HG03378 (cell line): Measurements from ENCODE around the gene GJD3.
A peak's percentile ranks its signal among the peaks of the same experiment; 100 is the strongest.

Experiments used
- ATAC-seq: cut with Tn5 transposase; IDR thresholded peaks from one replicate; pipeline ENCODE4 v1.9.1; 2021; ENCODE audit warnings: mild to moderate bottlenecking, moderate library complexity; ENCODE audit not compliant: unreplicated experiment

The GJD3 gene

DNA sequence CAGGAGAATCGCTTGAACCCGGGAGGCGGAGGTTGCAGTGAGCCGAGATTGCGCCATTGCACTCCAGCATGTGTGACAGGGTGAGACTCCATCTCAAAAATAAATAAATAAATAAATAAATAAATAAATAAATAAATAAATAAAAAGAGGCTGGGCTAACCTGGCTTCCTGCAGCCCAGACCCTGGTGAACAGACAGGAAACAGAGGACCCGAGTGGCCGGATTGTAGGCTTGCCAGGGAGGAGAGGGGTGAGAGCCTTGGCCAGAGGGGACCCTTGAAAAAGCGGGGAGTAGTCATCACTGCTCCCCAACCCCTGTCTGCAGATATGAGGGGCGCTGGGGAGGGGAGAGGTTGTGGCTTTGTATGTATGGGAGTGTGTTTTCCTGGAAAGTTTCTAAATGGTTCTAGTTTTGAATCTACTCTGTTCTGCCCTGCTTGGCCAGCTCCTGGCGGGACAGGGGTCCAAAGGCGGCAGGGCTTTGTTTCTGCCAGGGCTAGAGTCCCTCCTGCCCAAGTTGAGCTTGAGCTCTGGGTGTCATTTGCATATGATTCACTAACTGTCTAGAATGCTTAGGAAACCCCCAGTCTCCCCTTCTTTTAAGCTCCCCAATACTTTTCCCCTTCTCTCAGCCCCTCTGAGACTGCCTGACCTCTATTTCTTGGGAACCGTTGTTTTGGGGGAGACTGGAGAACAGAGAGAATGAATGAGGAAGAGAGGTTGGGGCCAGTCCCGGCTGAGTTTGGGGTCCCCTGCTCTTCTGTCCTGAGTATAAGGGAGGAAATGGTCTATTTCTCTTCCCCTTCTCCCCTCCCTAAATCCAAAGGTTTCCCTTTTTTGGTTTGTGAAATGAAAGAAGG, 39.2 kb downstream of the GJD3 start:
- ATAC-seq: no peak

DNA sequence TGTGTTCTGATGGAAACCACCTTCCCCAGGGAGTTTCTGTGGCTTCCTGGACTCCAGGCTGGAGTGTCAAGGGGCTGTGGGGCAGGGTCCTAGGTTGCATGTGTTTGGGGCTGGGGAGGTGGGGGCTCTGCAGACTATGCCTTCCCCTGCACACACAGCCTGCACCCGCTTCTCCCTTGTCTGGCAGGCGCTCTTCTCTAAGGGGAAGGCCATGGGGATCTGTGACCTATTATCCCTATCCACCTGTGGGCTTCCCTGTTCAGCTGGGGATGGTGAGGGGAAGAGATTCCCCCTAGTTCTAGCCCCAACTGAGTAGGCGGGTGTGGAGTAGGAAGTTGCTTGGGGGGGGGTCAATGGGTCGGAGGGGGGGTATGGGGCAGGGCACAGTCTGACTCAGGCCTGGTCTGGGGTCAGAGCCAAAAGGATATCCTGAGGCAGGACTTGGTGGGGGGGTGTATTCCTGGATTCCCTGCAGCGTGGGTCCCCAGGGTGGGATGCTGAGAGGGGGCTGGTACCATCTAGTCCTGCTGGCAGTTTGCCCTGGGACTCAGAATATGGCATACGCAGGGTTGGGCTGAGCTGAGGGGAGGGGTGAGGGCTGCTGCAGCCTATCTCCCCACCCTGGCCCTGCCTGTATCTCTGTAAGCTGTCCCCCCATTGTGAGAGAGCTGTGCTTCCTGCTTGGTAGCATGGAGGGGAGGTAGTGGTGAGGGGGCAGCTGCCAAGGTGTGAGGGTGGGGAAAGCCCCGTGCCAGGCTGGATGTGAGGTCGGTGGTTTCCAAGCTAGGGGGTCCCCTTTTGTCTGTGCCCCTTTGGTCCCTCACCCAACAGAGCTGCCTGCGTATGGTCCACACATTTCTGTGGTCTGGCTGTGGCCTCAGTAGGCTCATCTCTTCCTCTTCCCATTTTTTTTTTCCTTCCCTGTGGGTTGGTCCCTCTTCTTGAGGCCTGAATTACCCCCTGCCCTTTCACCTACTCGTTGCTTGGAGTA, 40.9 kb downstream of the GJD3 start:
- ATAC-seq: no peak

DNA sequence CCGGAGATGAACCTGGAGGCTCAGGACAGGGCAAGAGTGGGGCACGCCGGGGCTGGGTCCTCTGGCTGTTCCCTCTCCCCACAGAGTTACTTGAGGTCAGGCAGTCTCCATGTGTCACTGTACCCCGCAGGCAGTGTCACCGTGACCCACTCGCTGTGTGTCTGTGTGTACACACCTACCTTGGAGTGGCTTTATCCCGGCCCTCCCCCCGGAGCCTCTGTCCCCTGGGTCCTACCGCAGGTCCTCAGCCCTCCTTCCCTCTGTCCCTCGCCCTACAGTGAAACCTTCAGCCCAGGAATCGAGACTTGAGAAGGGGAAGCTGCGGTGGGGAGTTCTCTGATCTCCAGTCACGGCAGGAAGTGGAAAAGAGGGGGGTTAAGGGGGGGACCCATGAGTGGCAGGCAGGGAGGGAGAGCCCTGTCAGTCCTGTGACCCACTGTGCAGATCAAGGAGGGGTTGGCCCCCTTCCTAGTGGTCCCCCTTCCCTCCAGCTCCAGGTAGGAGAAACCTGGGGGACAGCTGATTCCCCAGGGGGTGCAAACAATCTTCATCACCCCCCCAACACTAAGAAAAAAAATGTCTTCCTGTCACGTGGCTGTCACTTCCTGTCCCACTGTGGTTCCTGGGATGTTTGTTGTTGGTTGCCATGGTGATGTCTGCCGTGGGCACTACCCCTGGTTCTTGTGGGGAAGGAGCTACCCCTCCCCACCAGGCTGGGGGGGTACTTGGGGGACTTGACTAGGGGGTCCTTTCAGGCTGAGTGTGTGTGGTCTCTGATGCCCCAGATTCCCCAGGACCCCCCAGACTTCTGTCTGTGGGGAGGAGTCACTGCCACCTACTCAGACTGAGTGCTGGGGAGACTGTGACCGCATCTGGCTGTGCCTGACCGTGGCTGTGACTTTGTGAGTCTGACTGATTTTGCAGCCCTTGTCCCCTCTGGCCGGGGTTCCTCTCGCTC, 41.9 kb downstream of the GJD3 start:
- peak; percentile 27 for ATAC-seq

DNA sequence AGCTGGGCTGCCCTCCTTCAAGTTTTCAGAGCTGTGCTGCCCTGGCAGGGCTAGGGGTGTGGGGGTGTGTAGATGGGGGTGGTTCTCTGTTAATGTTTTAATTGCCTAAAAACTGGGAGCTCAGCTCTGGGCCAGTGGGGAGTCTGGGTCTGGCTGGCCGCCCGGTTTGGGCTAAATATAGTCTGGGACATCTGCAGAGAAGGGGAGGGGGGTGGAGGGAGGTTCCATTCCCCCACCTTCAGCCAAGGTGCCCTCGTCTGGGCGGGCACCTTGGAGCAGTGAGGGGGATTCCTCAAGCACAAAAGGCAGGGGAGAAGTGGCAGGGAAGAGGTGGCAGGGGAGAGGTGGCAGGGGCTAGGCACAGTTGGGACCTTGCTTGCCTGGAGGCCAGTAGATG, 42.6 kb downstream of the GJD3 start:
- ATAC-seq: no peak

DNA sequence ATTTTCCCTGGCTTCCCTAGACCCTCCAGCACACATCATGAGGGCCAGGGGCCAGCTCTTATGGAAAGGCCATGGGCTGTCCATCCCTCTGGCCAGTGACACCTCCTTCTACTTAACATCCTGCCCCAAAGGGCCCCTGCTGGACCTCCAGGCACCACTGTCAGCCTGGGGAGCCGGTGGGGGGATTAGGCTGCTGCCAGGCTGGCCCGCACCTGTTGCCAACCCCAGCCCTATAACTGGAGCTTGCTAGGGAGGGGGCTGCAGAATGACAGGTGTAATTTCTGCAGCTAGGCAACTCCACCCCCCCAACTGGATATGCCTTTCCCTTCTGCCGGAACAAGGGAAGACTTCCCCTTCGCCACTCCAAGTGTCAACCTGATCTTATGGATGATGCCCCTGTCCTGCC, 43.0 kb downstream of the GJD3 start:
- ATAC-seq: no peak

DNA sequence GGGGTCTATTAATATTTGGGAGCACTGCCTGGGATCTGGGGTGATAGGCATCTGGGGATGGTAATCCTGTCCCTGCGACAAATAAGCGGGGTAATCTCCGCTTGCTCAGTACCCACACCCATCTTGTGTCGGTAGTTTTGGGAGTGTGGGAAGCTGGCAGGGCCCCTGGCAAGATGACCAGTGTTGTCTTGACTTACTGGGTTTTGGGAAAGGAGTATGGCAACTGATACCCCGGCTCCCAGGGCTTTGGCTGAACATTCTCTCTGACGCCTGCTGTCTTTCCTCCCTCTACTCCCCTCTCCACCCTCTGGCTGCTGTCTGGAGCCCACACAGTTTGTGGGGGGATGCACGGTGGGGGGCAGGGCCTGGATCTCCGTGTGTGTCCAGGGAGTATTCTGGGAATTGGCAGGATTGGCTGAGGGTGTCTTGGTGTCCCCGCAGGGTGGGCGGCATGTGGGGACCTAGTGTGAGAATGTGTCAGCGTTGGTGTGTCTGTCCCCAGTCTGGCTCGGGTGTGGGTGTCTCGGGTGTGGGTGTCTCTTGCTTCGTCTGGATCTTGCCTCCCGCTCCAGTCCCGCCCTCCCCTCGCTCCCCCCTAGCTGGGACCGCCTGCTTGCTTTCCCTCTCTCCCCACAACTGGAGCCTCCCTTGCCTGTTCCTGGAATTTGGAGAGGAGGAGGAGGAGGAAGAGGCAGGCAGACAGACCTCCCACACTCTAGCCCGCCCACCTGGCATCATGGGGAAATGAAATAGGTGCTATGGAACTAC, 43.6 kb downstream of the GJD3 start:
- no peak for ATAC-seq

DNA sequence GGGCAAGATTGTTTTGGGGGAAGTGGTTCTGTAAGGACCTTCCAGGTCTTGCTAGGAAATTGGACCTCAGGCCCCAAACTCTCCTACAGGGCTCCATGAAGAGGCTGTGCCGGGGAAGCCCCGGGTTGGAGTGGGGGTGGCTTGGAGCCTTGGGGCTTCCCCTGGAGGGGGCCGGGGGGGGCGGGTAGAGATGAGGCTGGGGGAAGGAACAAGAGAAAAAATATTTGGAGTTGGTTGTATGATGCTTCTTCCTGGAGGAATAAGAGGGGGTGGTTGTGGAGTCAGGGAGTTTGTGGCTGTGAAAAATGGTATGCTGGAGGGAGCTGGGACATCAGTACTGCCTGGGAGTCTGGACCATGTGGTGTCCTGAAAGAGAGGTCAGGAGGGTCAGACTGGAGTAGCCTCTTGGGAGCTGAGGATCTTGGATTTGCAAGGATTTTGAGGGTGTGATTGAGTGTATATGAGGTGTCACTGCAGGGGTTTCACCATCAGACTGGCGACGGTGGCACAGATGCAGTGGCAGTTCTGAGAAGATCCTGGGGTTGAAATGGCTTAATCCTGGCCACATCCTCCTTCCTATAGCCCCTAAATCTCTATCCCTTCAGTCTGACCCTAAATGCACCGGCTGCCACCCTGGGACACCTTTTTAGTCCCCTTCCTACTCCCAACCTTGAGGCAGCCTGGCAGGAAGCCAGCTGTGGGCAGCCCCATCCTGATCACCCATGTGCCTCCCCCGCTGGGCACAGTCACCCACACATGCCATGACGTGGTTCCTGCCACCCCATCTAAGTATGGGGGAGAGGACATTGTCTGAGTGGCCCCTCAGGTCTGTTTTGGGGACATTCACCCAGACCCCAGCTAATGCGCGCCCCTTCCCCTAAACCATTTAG, 44.6 kb downstream of the GJD3 start:
- ATAC-seq: no peak

GRCh38 chr17:40318830-40319391, 45.6 kb downstream of the GJD3 start:
- ATAC-seq: no peak

DNA sequence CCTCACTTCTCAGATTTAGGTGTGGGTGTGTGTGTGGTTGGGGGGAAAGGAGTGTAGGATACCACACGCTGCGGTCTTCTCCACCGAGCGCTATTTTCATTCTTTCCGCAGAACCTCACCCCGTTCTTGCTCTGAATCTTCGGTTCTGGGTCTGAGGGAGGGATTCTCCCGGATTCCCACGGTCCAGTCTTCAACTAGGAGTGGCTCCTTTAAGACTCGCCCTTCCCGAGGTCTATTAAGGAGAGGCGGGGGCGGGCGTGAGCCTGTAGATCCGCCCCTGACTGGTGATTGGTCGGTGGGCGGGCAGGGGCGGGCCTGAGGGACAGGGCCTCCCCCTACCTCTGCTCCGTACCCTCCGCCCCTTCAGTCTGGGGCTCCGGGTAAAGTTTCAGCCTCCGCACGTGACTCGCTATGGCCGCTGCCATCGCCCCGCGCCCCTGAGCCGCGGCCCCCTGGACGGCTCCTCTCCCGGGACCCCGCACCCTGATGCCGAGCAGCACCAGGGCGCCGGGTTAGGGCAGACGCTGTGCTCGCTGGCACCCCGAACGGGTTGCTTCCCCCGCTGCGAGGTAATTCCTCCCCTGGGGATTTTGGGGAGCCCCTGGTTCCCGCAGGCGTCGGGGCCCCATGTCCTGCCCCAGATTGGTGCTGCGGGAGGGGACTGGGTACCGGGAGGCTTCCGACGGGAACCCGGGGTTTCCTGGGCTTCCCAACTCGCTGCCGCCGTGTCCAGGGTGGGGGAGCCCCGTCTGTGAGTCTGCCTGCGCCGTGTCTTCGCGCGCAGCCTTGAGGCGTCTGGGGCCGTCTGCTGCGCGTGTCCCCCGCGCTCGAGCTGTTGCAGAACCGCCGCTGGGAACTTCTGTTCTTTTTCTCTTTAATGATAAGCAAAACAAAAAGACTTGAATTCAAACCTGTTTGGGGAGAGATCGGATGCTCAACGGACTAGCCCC, 46.4 kb downstream of the GJD3 start:
- ATAC-seq: no peak

- no peak for ATAC-seq
Observed at GRCh38 chr17:40317345-40317873, 47.1 kb downstream of the GJD3 start.

- no peak for ATAC-seq
Observed at GRCh38 chr17:40316571-40317344, 47.8 kb downstream of the GJD3 start.

DNA sequence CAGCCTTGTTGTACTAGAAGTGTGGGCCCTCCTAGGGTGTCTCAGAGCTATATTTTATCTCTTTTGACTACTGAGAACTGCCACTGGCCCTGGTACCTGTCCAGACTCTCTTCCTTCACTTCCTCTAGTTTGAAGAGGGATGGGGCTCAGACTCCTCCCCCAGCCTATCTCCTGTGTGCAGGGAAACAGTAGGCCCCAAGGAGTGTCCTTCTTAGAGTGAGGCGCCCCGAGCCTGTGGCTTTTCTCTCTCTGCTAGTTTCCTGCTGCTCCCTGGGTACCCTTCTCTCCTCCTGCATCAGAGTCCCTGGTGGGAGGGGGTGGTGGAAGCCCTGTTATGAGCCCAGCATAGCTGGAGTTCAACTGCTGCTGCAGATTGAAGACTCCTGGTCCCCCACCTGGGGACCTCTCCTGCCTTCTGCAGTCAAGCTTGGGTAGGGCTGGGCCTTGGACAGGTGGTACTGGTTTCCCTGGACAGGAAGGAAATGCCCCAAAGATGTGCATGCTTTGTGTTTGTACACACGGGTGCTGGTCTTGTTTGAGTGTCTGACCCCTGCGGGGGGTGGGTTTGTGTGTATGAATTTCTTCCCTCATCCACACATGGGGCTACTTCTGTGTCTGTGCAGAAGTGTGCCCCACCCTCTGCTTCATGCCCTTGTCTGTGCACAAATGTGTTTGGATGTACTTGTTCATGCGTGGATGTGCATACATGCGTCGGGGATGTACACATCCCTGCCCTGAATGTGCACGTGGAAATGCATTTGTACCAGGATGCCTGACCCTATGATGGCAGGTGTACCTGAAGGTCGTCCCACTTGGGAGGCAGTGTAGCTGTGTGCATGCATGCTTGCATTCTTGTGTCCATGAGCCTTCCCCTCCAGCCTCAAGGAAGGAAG, 48.6 kb downstream of the GJD3 start:
- no peak for ATAC-seq

- no peak for ATAC-seq
Observed at GRCh38 chr17:40315206-40315605, 49.3 kb downstream of the GJD3 start.

DNA sequence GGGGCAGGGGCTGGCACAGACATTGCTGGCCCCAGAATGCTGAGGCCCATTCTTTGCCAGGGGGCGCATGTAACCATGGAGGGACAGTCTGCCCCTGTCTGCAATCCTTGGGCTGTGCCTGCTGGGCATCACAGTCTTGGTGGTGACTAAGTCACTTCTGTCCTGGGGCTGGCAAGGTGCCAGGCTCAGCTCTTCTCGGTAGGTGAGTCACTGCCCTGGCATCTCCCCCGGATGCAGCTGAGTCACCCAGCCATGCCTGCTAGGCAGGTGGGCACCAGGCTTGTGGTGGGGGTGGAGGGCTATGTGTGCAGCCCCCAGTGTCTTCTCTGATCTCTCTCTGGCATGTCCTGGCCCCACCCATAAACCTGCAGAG, 50.0 kb downstream of the GJD3 start:
- no peak for ATAC-seq
